Ovary (tissue), 9 donors: ENCODE results near the gene ADAMTS8. TPM values are rescaled to one million over a fixed set of nuclear protein-coding genes. Genes with fewer than 3 reads are reported as not detected.

Experiments used
- DNase-seq, 5 donors: peaks; one replicate each; pipeline ENCODE4 v3.0.0-alpha.2; 2019 to 2020
- H3K27ac ChIP-seq, 2 donors: fragments of 200-600 bp; one replicate each; pipeline versions ENCODE4 v1.5.1 to v1.8.0; 2019 to 2022
- H3K27me3 ChIP-seq: fragments of 200-600 bp; one replicate; pipeline ENCODE4 v1.8.0; 2022
- H3K36me3 ChIP-seq: fragments of 200-600 bp; sonication (generic); one replicate; pipeline ENCODE4 v1.5.1; 2019
- H3K4me1 ChIP-seq: one replicate; pipeline ENCODE4 v1.8.1; 2013; ENCODE audit warnings: mild to moderate bottlenecking, moderate library complexity; ENCODE audit not compliant: insufficient read depth
- H3K4me3 ChIP-seq: fragments of 200-600 bp; sonication (generic); one replicate; pipeline ENCODE4 v1.5.1; 2017
- H3K9me3 ChIP-seq, 2 donors: fragments of 200-600 bp in 1 of 2; sonication (generic) in 1 of 2; one replicate each; pipeline versions ENCODE4 v1.5.1 to v1.8.1; 2013 to 2019; ENCODE audit warnings: mild to moderate bottlenecking in 1 of 2, moderate library complexity in 1 of 2
- EP300 ChIP-seq: sonication (generic); formaldehyde crosslinking; IDR thresholded peaks from one replicate; pipeline ENCODE4 v1.6.1; 2017; ENCODE audit warnings: antibody characterized with exemption
- POLR2A ChIP-seq: fragments of 450-650 bp; IDR thresholded peaks from one replicate; pipeline ENCODE4 v1.6.1; 2017; ENCODE audit warnings: antibody characterized with exemption, mild to moderate bottlenecking, moderate library complexity
- WGBS, 3 donors: extraction: QIAGEN DNeasy Blood & Tissue Kit in 1 of 3; methylation state at CpG; one replicate each; pipeline versions ENCODE4 v1.1.5 to v1.1.7; 2013 to 2017; 5-methylcytosine and 5-hydroxymethylcytosine counted together
- intact Hi-C, 4 donors: fragments of 100-400 bp; cut with DNase I; formaldehyde crosslinking; loops; one replicate each; pipeline versions ENCODE4 v1.11.0 to v1.15.1; 2022 to 2023
- polyA plus RNA-seq, 2 donors: library from polyadenylated mRNA; stranded (reverse); fragments of 200-250 nt in 1 of 2; fragments of 350-450 nt in 1 of 2; fragmentation: Illumina TruSeq in 1 of 2; extraction: RNeasy Lipid Tissue Mini Kit (QIAGEN cat#74804) in 1 of 2; gene quantifications; one replicate each; pipeline ENCODE4 v1.2.3, GENCODE V29; 2013 to 2014
- total RNA-seq, 7 donors: library from RNA; depleted of rRNA in 2 of 7; stranded (reverse); fragments of >200 nt in 2 of 7; fragmentation: NEBNext Ultra II Directional in 3 of 7; extraction: Animal tissue kit (Norgen Biotek cat#: 25700) in 3 of 7; gene quantifications; one replicate each; pipeline versions ENCODE4 v1.1.0 to v1.2.4, GENCODE V29; 2016 to 2023
- TF ChIP-seq, protein P1 (sequence below), 3 donors: fragments of 450-650 bp in 2 of 3; fragments of 200-600 bp in 1 of 3; IDR thresholded peaks; one replicate each; pipeline versions ENCODE4 v1.5.1 to v1.8.0; 2016 to 2022; ENCODE audit warnings: antibody characterized with exemption in 3 of 3, mild to moderate bottlenecking in 1 of 3
- donor health status: DM: no; HTN: no; CAD: no; lungs with moderate emphysema.
- donor health status: DM: no; HTN: no; CAD: no.
- donor health status: Bipolar disorder and iron deficiency.
- donor health status: DM: yes; HTN: yes; CAD: no.
- donor health status: DM: no; HTN: no; CAD: no.
- donor health status: DM: yes; HTN: yes; CAD: no.

Gene ADAMTS8
- total and polyA plus RNA-seq, 9 donors: 0.24 to 2.1 (median 1.1) TPM

DNA sequence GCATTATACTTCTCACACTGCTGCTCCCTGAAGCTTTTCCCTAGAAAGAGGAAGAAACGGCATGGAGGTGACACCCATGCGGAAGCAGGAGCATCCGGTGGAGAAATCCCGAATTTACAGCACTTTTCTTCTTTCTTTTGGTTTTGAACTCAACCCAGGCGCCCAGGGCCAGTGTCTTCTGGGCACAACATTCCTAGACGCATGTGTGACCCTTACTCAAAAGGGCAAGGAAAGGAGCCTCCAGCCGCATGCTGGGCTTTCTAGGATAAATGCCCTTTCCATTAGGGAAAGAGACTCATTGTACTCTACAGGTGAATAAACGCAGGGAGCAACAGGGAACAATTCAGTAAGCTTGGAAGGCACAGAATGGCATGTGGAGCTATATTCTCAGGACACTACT, 19.5 kb downstream of the ADAMTS8 start:
- 90 to 96% (median 96%) methylated on average over 8 of the region's 8 CpGs for WGBS, 3 donors
- DNase-seq: no peak
- intact Hi-C loops: no loop called here

GRCh38 chr11:130408401-130408890, 20.0 kb downstream of the ADAMTS8 start:
- Histone ChIP-seq H3K4me1 (peaks cover 4% of the 10 kb centered on the region), H3K27ac (no peak overlapping the region), H3K9me3 (no peaks in the 10 kb centered on the region), H3K36me3 (no peaks in the 10 kb centered on the region), H3K4me3 (no peak overlapping the region), H3K27me3 (no peaks in the 10 kb centered on the region)
- TF ChIP-seq EP300 (no peak), POLR2A (no peak)
- TF ChIP-seq, protein P1, sequence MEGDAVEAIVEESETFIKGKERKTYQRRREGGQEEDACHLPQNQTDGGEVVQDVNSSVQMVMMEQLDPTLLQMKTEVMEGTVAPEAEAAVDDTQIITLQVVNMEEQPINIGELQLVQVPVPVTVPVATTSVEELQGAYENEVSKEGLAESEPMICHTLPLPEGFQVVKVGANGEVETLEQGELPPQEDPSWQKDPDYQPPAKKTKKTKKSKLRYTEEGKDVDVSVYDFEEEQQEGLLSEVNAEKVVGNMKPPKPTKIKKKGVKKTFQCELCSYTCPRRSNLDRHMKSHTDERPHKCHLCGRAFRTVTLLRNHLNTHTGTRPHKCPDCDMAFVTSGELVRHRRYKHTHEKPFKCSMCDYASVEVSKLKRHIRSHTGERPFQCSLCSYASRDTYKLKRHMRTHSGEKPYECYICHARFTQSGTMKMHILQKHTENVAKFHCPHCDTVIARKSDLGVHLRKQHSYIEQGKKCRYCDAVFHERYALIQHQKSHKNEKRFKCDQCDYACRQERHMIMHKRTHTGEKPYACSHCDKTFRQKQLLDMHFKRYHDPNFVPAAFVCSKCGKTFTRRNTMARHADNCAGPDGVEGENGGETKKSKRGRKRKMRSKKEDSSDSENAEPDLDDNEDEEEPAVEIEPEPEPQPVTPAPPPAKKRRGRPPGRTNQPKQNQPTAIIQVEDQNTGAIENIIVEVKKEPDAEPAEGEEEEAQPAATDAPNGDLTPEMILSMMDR (IDR thresholded peaks at IDR 0.05): no peak
- WGBS, 3 donors: 80 to 84% (median 81%) methylated on average over 18 of the region's 18 CpGs
- intact Hi-C loops: no loop called here
- no peak for DNase-seq

More for the DNA sequence above, 19.5 kb downstream of the ADAMTS8 start:
- TF ChIP-seq POLR2A (no peak), EP300 (no peak)
- TF ChIP-seq, protein P1 (IDR thresholded peaks at IDR 0.05): no peak
- H3K9me3 ChIP-seq: no peaks in the 10 kb centered on the region
- H3K4me3 ChIP-seq: no peak overlapping the region
- H3K27ac ChIP-seq: no peak overlapping the region
- no peaks in the 10 kb centered on the region for H3K27me3 ChIP-seq
- no peaks in the 10 kb centered on the region for H3K36me3 ChIP-seq
- peaks cover 1% of the 10 kb centered on the region for H3K4me1 ChIP-seq

DNA sequence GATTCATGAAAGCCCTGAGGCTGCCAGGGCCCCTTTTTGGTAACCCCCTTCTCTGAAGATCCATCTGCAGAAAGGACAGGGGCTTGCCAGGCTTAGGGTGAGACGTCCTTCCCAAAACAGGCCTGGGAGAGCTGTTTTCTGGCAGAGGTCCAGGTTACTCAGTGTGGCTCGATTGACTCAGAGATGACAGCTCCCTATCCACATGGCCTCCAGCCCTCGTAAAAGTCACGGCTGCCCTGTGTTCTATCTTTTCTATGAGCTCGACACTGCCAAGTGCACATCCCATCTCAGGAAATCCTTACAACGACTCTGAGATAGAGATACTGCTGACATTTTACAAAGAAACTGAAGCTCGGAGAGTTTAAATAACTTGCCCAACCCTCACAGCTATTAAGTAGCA, 20.4 kb downstream of the ADAMTS8 start:
- 43 to 55% (median 46%) methylated on average over 7 of the region's 7 CpGs for WGBS, 3 donors
- no peak for TF ChIP-seq POLR2A
- no peak for TF ChIP-seq EP300
- TF ChIP-seq, protein P1 (IDR thresholded peaks at IDR 0.05): no peak
- Histone ChIP-seq H3K27ac (no peak overlapping the region), H3K4me1 (peaks cover 5% of the 10 kb centered on the region), H3K4me3 (no peak overlapping the region), H3K36me3 (no peaks in the 10 kb centered on the region), H3K9me3 (no peaks in the 10 kb centered on the region), H3K27me3 (no peaks in the 10 kb centered on the region)
- intact Hi-C loops: no loop called here
- no peak for DNase-seq

DNA sequence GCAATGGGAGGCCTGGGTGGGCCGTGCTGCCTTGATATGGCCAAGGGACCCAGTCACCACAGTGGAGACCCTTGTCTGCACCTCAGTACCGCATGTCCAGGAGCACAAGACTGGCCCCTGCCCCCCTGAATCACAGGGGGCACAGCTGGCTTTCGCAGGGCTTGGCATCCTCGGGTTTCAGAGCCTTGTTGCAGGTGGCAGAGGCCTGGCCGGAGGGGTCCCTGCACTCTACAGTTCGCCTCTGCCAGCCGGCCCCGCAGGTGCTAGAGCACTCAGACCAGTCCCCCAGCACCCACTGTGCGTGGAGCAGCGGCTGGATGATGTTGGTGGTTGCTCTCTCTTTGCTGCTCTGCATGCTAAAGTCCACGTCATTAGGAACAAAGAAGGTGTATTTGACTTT, 23.0 kb downstream of the ADAMTS8 start:
- H3K36me3 ChIP-seq: no peaks in the 10 kb centered on the region
- intact Hi-C loops: no loop called here
- no peaks in the 10 kb centered on the region for H3K9me3 ChIP-seq
- TF ChIP-seq, protein P1 (IDR thresholded peaks at IDR 0.05): no peak
- no peak for TF ChIP-seq EP300
- no peak for TF ChIP-seq POLR2A
- no peak for DNase-seq
- H3K4me3 ChIP-seq: no peak overlapping the region
- H3K27me3 ChIP-seq: no peaks in the 10 kb centered on the region
- peaks cover 7% of the 10 kb centered on the region for H3K4me1 ChIP-seq
- H3K27ac ChIP-seq: no peak overlapping the region
- 90 to 96% (median 94%) methylated on average over 10 to 11 of the region's 11 CpGs for WGBS, 3 donors
